Cardiac muscle cell (in vitro differentiated cells and primary cell): ENCODE results near the gene MEGF11. TPM values are rescaled to one million over a fixed set of nuclear protein-coding genes. Genes with fewer than 3 reads are reported as not detected.

Experiments used
- DNase-seq, 2 donors: peaks; one replicate each; pipeline versions ENCODE4 v3.0.0 to v3.0.0-alpha.2; 2010 to 2017; ENCODE audit warnings: low read depth in 1 of 2, low spot score in 1 of 2
- H3K27ac ChIP-seq: fragments of 200-600 bp; sonication (generic); 2 replicates; pipeline ENCODE4 v1.5.1; 2016
- H3K27me3 ChIP-seq: fragments of 200-600 bp; sonication (generic); 2 replicates; pipeline ENCODE4 v1.6.0; 2016; ENCODE audit warnings: control low read depth
- H3K36me3 ChIP-seq: fragments of 200-600 bp; sonication (generic); 2 replicates; pipeline ENCODE4 v1.5.1; 2016; ENCODE audit warnings: control low read depth
- H3K4me1 ChIP-seq: fragments of 200-600 bp; sonication (generic); 2 replicates; pipeline ENCODE4 v1.8.1; 2017; ENCODE audit warnings: low read depth, mild to moderate bottlenecking, mixed run types
- H3K4me3 ChIP-seq: fragments of 200-600 bp; sonication (generic); 2 replicates; pipeline ENCODE4 v1.5.1; 2016; ENCODE audit warnings: mild to moderate bottlenecking
- H3K9me3 ChIP-seq: fragments of 200-600 bp; sonication (generic); 2 replicates; pipeline ENCODE4 v1.5.1; 2017; ENCODE audit warnings: low read depth, mild to moderate bottlenecking, control low read depth
- polyA plus RNA-seq: library from polyadenylated mRNA; unstranded; fragments of >200 nt; fragmentation: Nextera tagmentation; extraction: Ambion mirVana; gene quantifications from 2 replicates; pipeline ENCODE4 v1.2.1, GENCODE V29; 2016
- total RNA-seq: library from RNA; depleted of rRNA; stranded (reverse); fragments of >200 nt; gene quantifications from 2 replicates; pipeline ENCODE4 v1.2.3, GENCODE V29; 2016
- TF ChIP-seq, protein P1 (sequence below): IDR thresholded peaks from 2 replicates; pipeline ENCODE4 v1.5.1; 2012; ENCODE audit warnings: low read depth, mild to moderate bottlenecking, low read length

Gene MEGF11
- total and polyA plus RNA-seq, 2 experiments from 2014 or later, result 0.30 TPM; not detected in 1

- no peaks in the 10 kb centered on the region for H3K27me3 ChIP-seq
- peaks cover 3% of the 10 kb centered on the region for H3K4me1 ChIP-seq
- no peaks in the 10 kb centered on the region for H3K9me3 ChIP-seq
- TF ChIP-seq, protein P1, sequence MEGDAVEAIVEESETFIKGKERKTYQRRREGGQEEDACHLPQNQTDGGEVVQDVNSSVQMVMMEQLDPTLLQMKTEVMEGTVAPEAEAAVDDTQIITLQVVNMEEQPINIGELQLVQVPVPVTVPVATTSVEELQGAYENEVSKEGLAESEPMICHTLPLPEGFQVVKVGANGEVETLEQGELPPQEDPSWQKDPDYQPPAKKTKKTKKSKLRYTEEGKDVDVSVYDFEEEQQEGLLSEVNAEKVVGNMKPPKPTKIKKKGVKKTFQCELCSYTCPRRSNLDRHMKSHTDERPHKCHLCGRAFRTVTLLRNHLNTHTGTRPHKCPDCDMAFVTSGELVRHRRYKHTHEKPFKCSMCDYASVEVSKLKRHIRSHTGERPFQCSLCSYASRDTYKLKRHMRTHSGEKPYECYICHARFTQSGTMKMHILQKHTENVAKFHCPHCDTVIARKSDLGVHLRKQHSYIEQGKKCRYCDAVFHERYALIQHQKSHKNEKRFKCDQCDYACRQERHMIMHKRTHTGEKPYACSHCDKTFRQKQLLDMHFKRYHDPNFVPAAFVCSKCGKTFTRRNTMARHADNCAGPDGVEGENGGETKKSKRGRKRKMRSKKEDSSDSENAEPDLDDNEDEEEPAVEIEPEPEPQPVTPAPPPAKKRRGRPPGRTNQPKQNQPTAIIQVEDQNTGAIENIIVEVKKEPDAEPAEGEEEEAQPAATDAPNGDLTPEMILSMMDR, result no peak
- H3K4me3 ChIP-seq, result no peak overlapping the region
- no peaks in the 10 kb centered on the region for H3K36me3 ChIP-seq
- H3K27ac ChIP-seq, result no peak overlapping the region
- peak; percentile 19 to 45 for DNase-seq
These were observed 32.2 kb upstream of the MEGF11 start for GRCh38 chr15:66285533-66286280.

GRCh38 chr15:66284271-66284670 lies 30.7 kb upstream of the MEGF11 start:
- Histone ChIP-seq H3K9me3 (no peaks in the 10 kb centered on the region), H3K36me3 (no peaks in the 10 kb centered on the region), H3K27ac (no peak overlapping the region), H3K27me3 (no peaks in the 10 kb centered on the region), H3K4me3 (no peak overlapping the region), H3K4me1 (peaks cover 3% of the 10 kb centered on the region)
- TF ChIP-seq, protein P1, result no peak
- no peak for DNase-seq

- Histone ChIP-seq H3K36me3 (no peaks in the 10 kb centered on the region), H3K9me3 (no peaks in the 10 kb centered on the region), H3K4me3 (no peak overlapping the region), H3K4me1 (no peaks in the 10 kb centered on the region), H3K27me3 (no peaks in the 10 kb centered on the region), H3K27ac (no peak overlapping the region)
- DNase-seq, result no peak
- TF ChIP-seq, protein P1, result no peak
These were observed 25.1 kb upstream of the MEGF11 start for GRCh38 chr15:66278671-66279070.

GRCh38 chr15:66278056-66278455 lies 24.5 kb upstream of the MEGF11 start:
- no peaks in the 10 kb centered on the region for H3K36me3 ChIP-seq
- H3K4me1 ChIP-seq, result no peaks in the 10 kb centered on the region
- no peak overlapping the region for H3K4me3 ChIP-seq
- no peaks in the 10 kb centered on the region for H3K9me3 ChIP-seq
- TF ChIP-seq, protein P1, result no peak
- H3K27ac ChIP-seq, result no peak overlapping the region
- DNase-seq, result no peak
- H3K27me3 ChIP-seq, result no peaks in the 10 kb centered on the region

DNA sequence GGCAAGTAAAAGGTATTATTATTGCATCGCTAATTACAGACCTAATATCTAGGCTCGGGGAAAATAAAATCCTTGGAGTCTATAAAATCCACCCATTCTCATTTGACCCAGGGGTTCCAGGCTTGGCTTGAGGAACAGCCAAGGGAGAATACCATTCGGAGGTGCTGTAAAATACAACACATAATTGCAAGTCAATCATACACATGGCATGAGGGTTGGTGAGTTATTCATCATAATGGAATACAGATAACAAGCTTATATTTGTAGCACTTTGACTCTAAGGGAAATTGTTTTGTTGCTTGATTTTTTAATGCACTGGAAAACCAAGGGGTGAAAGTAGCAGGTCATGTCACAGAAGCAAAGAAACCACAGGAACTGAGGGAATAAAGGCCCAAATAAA lies 23.0 kb upstream of the MEGF11 start:
- DNase-seq, result no peak

More for the DNA sequence above, 23.0 kb upstream of the MEGF11 start:
- no peaks in the 10 kb centered on the region for H3K36me3 ChIP-seq
- no peaks in the 10 kb centered on the region for H3K9me3 ChIP-seq
- no peaks in the 10 kb centered on the region for H3K4me1 ChIP-seq
- no peak overlapping the region for H3K4me3 ChIP-seq
- TF ChIP-seq, protein P1, result no peak
- H3K27ac ChIP-seq, result no peak overlapping the region
- no peaks in the 10 kb centered on the region for H3K27me3 ChIP-seq
